Measurements from ENCODE around the gene GNAQ.

The GNAQ gene

GRCh38 chr9:78047106-78047505 is 15.5 kb upstream of the GNAQ start:
- no peaks in the 10 kb centered on the region for H3K36me3 ChIP-seq (replicated peaks)
- no peak overlapping the region for H3K4me3 ChIP-seq (ENCODE audit: low read depth, low read length)
- TF ChIP-seq CTCF (IDR thresholded peaks at IDR 0.05; ENCODE audit: low read depth, low read length, missing control alignments): no peak
- no peak for DNase-seq
- no peaks in the 10 kb centered on the region for H3K27me3 ChIP-seq (replicated peaks)
- no peak overlapping the region for H3K27ac ChIP-seq
- in situ Hi-C loops (cut with HindIII; ENCODE audit: low pct_ligation_motif_present, low sequenced_read_pairs): no loop called here

- H3K36me3 ChIP-seq (replicated peaks): no peaks in the 10 kb centered on the region
- DNase-seq: no peak
Observed at GRCh38 chr9:78046112-78046511, 14.5 kb upstream of the GNAQ start.

GRCh38 chr9:78044886-78045285 is 13.3 kb upstream of the GNAQ start:
- in situ Hi-C loops (cut with HindIII; ENCODE audit: low pct_ligation_motif_present, low sequenced_read_pairs): no loop called here
- H3K4me3 ChIP-seq (ENCODE audit: low read depth, low read length): no peak overlapping the region
- no peak overlapping the region for H3K27ac ChIP-seq
- no peaks in the 10 kb centered on the region for H3K36me3 ChIP-seq (replicated peaks)
- H3K27me3 ChIP-seq (replicated peaks): no peaks in the 10 kb centered on the region
- no peak for TF ChIP-seq CTCF (IDR thresholded peaks at IDR 0.05; ENCODE audit: low read depth, low read length, missing control alignments)
- DNase-seq: no peak

More at GRCh38 chr9:78046112-78046511, 14.5 kb upstream of the GNAQ start:
- H3K27me3 ChIP-seq (replicated peaks): no peaks in the 10 kb centered on the region
- no peak overlapping the region for H3K27ac ChIP-seq
- in situ Hi-C loops (cut with HindIII; ENCODE audit: low pct_ligation_motif_present, low sequenced_read_pairs): no loop called here
- no peak overlapping the region for H3K4me3 ChIP-seq (ENCODE audit: low read depth, low read length)
- no peak for TF ChIP-seq CTCF (IDR thresholded peaks at IDR 0.05; ENCODE audit: low read depth, low read length, missing control alignments)

GRCh38 chr9:78044189-78044588 is 12.6 kb upstream of the GNAQ start:
- no peak overlapping the region for H3K27ac ChIP-seq
- H3K27me3 ChIP-seq (replicated peaks): no peaks in the 10 kb centered on the region
- no peak for TF ChIP-seq CTCF (IDR thresholded peaks at IDR 0.05; ENCODE audit: low read depth, low read length, missing control alignments)
- in situ Hi-C loops (cut with HindIII; ENCODE audit: low pct_ligation_motif_present, low sequenced_read_pairs): no loop called here
- H3K36me3 ChIP-seq (replicated peaks): no peaks in the 10 kb centered on the region
- no peak for DNase-seq
- H3K4me3 ChIP-seq (ENCODE audit: low read depth, low read length): no peak overlapping the region

- no peaks in the 10 kb centered on the region for H3K36me3 ChIP-seq (replicated peaks)
- in situ Hi-C loops (cut with HindIII; ENCODE audit: low pct_ligation_motif_present, low sequenced_read_pairs): no loop called here
- no peak for DNase-seq
- no peak overlapping the region for H3K27ac ChIP-seq
- TF ChIP-seq CTCF (IDR thresholded peaks at IDR 0.05; ENCODE audit: low read depth, low read length, missing control alignments): no peak
- H3K4me3 ChIP-seq (ENCODE audit: low read depth, low read length): no peak overlapping the region
- no peaks in the 10 kb centered on the region for H3K27me3 ChIP-seq (replicated peaks)
Observed at GRCh38 chr9:78041971-78042370, 10.4 kb upstream of the GNAQ start.

- DNase-seq: no peak
- Histone ChIP-seq H3K4me3 (ENCODE audit: low read depth, low read length) (no peak overlapping the region), H3K36me3 (replicated peaks) (no peaks in the 10 kb centered on the region), H3K27me3 (replicated peaks) (no peaks in the 10 kb centered on the region), H3K27ac (no peak overlapping the region)
- in situ Hi-C loops (cut with HindIII; ENCODE audit: low pct_ligation_motif_present, low sequenced_read_pairs): no loop called here
- TF ChIP-seq CTCF (IDR thresholded peaks at IDR 0.05; ENCODE audit: low read depth, low read length, missing control alignments): no peak
Observed at GRCh38 chr9:78040726-78041125, 9.1 kb upstream of the GNAQ start.
